SK-N-MC (cell line): ENCODE data around the gene AIP.

ENCODE experiments used
- DNase-seq: peaks from one replicate; pipeline ENCODE4 v3.0.0-alpha.2; 2011; ENCODE audit warnings: low read depth, low spot score
- H3K27ac ChIP-seq: fragments of 200-600 bp; sonication (generic); 2 replicates; pipeline ENCODE4 v1.5.1; 2016; ENCODE audit warnings: mixed run types
- H3K36me3 ChIP-seq: fragments of 200-600 bp; sonication (generic); 2 replicates; pipeline ENCODE4 v1.6.1; 2017; ENCODE audit warnings: antibody characterized with exemption, low read length, mixed read lengths; ENCODE audit not compliant: insufficient read depth
- H3K4me3 ChIP-seq: fragments of 200-600 bp; sonication (generic); 2 replicates; pipeline ENCODE4 v1.5.1; 2016
- H3K9ac ChIP-seq: fragments of 200-600 bp; sonication (generic); 2 replicates; pipeline ENCODE4 v1.8.0; 2017; ENCODE audit warnings: mixed run types, mixed read lengths; ENCODE audit not compliant: insufficient read length
- H3K9me3 ChIP-seq: fragments of 200-600 bp; sonication (generic); 2 replicates; pipeline ENCODE4 v1.6.1; 2017; ENCODE audit warnings: low read depth, mild to moderate bottlenecking, antibody characterized with exemption, low read length, moderate library complexity, mixed read lengths
- EZH2 ChIP-seq: fragments of 200-600 bp; sonication (generic); IDR thresholded peaks from one replicate; pipeline ENCODE4 v1.6.1; 2017; ENCODE audit warnings: antibody characterized with exemption
- FOXP2 ChIP-seq: optimal IDR thresholded peaks from 2 replicates; pipeline ENCODE3; 2011; ENCODE audit warnings: mild to moderate bottlenecking, moderate library complexity; ENCODE audit not compliant: insufficient read depth; ENCODE audit errors: extremely low read length, control extremely low read depth
- POLR2AphosphoS5 ChIP-seq: IDR thresholded peaks from 2 replicates; pipeline ENCODE4 v1.6.1; 2012; ENCODE audit warnings: mild to moderate bottlenecking, low read depth, low read length, borderline replicate concordance

AIP gene

GRCh38 chr11:67441731-67442351, 41.0 kb upstream of the AIP start:
- Histone ChIP-seq H3K9me3 (no peaks in the 10 kb centered on the region), H3K36me3 (peaks cover 3% of the 10 kb centered on the region; the same call in 1 of the 2 replicates), H3K9ac (no peak overlapping the region), H3K27ac (no peak overlapping the region), H3K4me3 (no peak overlapping the region; the same call in 1 of the 2 replicates)
- no peak for DNase-seq
- no peak for TF ChIP-seq EZH2
- no peak for TF ChIP-seq POLR2AphosphoS5
- TF ChIP-seq FOXP2: no peak

- Histone ChIP-seq H3K27ac (peak overlapping the region; percentile 93), H3K36me3 (peaks cover 3% of the 10 kb centered on the region; the same call in 1 of the 2 replicates), H3K9me3 (no peaks in the 10 kb centered on the region), H3K4me3 (peak overlapping the region; percentile 90), H3K9ac (peak overlapping the region; percentile 89)
- DNase-seq: no peak
- TF ChIP-seq POLR2AphosphoS5 (no peak), FOXP2 (no peak)
These were observed 40.1 kb upstream of the AIP start for GRCh38 chr11:67442504-67443404.

- H3K4me3 ChIP-seq: no peak overlapping the region
- no peak for TF ChIP-seq FOXP2
- TF ChIP-seq POLR2AphosphoS5: no peak
- TF ChIP-seq EZH2: no peak
- no peak overlapping the region for H3K9ac ChIP-seq
- DNase-seq: no peak
- no peaks in the 10 kb centered on the region for H3K9me3 ChIP-seq
- H3K27ac ChIP-seq: no peak overlapping the region
- H3K36me3 ChIP-seq: peaks cover 3% of the 10 kb centered on the region; the same call in 1 of the 2 replicates
These were observed 37.3 kb upstream of the AIP start for GRCh38 chr11:67445515-67445914.

DNA sequence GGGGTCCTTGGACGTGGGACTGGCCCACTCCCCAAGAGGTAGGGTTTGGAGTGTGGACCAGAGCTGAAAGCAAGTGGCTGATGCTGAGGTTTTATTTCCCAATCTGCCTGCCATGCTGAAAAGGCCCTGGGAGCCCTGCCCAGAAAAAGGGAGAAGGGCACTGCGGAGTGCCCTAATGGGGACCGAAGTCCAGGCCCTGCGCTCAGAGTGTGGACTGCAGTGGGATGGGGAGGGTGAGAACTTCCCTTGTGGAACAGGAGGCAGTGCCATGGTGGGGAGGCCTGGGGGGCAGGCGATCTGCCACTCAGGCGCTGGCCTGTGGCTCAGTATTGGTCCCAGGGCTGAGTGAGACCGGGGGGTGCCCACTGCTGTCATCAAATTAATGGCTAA, 34.6 kb upstream of the AIP start:
- Histone ChIP-seq H3K27ac (no peak overlapping the region), H3K9me3 (no peaks in the 10 kb centered on the region), H3K36me3 (no peaks in the 10 kb centered on the region), H3K9ac (no peak overlapping the region), H3K4me3 (no peak overlapping the region)
- TF ChIP-seq EZH2: no peak
- DNase-seq: no peak

DNA sequence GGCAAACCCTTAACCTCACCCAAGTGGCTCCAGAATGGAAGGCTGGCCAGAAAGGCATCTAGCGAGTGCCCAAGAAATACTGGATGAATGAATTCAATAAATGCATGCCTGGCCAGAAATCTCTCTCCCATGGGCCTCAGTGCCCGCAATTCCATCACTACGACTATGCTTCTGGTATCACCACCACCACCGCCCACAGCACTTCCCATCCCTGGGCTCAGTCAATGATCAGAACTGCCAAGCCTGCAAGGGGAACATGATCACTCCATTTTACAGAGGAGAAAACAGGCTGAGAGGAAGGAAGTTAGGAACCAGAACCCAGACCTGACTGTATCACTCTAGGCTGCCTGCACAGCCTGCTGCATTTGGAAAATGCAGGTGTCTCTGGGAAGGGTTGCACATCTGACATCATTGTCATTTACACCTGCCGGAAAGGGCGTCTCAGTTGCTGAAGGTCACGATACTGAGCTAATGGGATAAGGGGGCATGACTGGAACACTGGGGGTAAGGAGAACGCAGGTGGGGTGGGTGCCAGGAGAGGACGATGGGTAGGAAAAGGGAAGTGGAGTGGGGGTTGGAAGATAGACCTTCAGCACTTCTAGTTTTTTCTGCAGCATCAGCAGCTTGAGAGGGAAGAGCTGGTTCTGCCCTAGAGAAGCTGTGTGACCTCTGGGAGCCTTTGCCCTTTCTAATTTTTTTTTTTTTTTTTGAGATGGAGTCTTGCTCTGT, 33.5 kb upstream of the AIP start:
- no peak overlapping the region for H3K27ac ChIP-seq
- no peak for DNase-seq
- no peak for TF ChIP-seq FOXP2
- no peak for TF ChIP-seq EZH2
- TF ChIP-seq POLR2AphosphoS5: no peak
- H3K9ac ChIP-seq: no peak overlapping the region
- H3K36me3 ChIP-seq: no peaks in the 10 kb centered on the region
- no peak overlapping the region for H3K4me3 ChIP-seq
- no peaks in the 10 kb centered on the region for H3K9me3 ChIP-seq

GRCh38 chr11:67450796-67451657, 31.8 kb upstream of the AIP start:
- no peak for DNase-seq
- Histone ChIP-seq H3K27ac (no peak overlapping the region), H3K36me3 (no peaks in the 10 kb centered on the region), H3K9me3 (no peaks in the 10 kb centered on the region), H3K4me3 (no peak overlapping the region), H3K9ac (no peak overlapping the region)
- TF ChIP-seq EZH2 (no peak), FOXP2 (no peak), POLR2AphosphoS5 (no peak)

GRCh38 chr11:67451658-67451976, 31.2 kb upstream of the AIP start:
- TF ChIP-seq POLR2AphosphoS5 (no peak), FOXP2 (no peak), EZH2 (no peak)
- H3K27ac ChIP-seq: no peak overlapping the region
- H3K9ac ChIP-seq: no peak overlapping the region

GRCh38 chr11:67452141-67452952, 30.5 kb upstream of the AIP start, which contains the start of gene GPR152:
GPR152 (minus strand) TSS chr11:67452729; CDS start chr11:67452724, 5 bp downstream.
- Histone ChIP-seq H3K9ac (no peak within 1 kb of the TSS), H3K4me3 (no peak within 1 kb of the TSS), H3K9me3 (no peaks in the 10 kb centered on the region), H3K36me3 (no peaks in the 10 kb centered on the region), H3K27ac (no peak within 1 kb of the TSS)
- TF ChIP-seq FOXP2: no peak
- TF ChIP-seq POLR2AphosphoS5: no peak
- TF ChIP-seq EZH2: no peak
- DNase-seq: no peak

More at GRCh38 chr11:67451658-67451976, 31.2 kb upstream of the AIP start:
- no peaks in the 10 kb centered on the region for H3K36me3 ChIP-seq
- H3K9me3 ChIP-seq: no peaks in the 10 kb centered on the region
- H3K4me3 ChIP-seq: no peak overlapping the region
- DNase-seq: no peak
